ENCODE data around the gene ITPR1. TPM values are rescaled to one million over a fixed set of nuclear protein-coding genes. Genes with fewer than 3 reads are reported as not detected.

The ITPR1 gene
- total RNA-seq, 1 donor from 2014 or later, result 81.3 TPM

DNA sequence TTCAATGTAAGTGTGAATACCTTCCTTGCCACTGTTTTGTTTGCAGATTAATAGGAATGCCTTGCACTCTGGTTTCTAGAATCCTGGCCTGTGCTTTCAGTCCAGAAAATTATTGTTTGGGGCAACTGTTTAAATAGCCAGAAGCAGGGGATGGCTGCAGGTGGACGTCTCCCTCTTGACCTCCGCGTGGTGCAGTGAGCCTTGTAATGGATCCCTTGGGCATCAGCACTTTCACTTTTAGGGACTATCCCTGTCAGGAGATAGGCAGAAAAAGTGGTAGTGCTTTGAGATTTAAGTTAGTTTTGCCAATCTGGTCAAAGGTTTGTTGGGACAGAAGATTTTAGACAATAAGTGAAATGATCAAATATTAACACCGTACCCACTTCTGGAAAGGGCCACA lies 307.4 kb downstream of the ITPR1 start:
- ATAC-seq (no peak), DNase-seq (ENCODE audit: low spot score) (no peak)
- intact Hi-C loops (cut with DNase I), result no loop called here

GRCh38 chr3:4801892-4802291 lies 308.7 kb downstream of the ITPR1 start:
- intact Hi-C loops (cut with DNase I), result no loop called here
- DNase-seq (ENCODE audit: low spot score), result no peak
- no peak for ATAC-seq

- intact Hi-C loops (cut with DNase I), result no loop called here
- DNase-seq (ENCODE audit: low spot score) (no peak), ATAC-seq (no peak)
These were observed 309.8 kb downstream of the ITPR1 start for GRCh38 chr3:4802903-4803302.

GRCh38 chr3:4804161-4805058 lies 311.3 kb downstream of the ITPR1 start:
- ATAC-seq, result no peak
- no peak for DNase-seq (ENCODE audit: low spot score)
- intact Hi-C loops (cut with DNase I), result no loop called here

GRCh38 chr3:4805662-4806061 lies 312.5 kb downstream of the ITPR1 start:
- intact Hi-C loops (cut with DNase I), result no loop called here
- ATAC-seq (no peak), DNase-seq (ENCODE audit: low spot score) (no peak)

- DNase-seq (ENCODE audit: low spot score), result no peak
- intact Hi-C loops (cut with DNase I), result no loop called here
- ATAC-seq, result no peak
These were observed 313.5 kb downstream of the ITPR1 start for GRCh38 chr3:4806535-4807108.

GRCh38 chr3:4807381-4808280 lies 314.5 kb downstream of the ITPR1 start:
- intact Hi-C loops (cut with DNase I), result no loop called here
- DNase-seq (ENCODE audit: low spot score) (no peak), ATAC-seq (no peak)

DNA sequence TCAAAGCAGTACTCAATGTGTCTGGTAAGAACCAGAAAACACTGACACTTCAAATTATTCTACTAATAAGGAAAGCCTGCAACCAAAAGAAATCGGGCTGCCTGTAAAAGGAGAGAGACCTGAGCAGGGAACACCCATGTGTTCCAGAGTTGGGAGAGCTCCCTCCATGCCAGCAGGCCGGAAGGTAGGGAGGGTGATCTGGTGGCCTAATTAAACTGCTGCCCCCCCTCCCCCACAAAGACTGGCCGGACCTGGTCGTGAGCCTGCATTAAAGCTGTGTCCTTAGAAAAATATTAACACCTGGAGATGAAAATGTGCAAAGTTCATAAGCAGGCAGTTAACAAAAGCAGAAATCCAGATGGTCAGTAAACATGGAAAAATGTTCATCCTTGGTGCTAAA lies 315.5 kb downstream of the ITPR1 start:
- DNase-seq (ENCODE audit: low spot score), result no peak
- intact Hi-C loops (cut with DNase I), result no loop called here
- ATAC-seq, result no peak

DNA sequence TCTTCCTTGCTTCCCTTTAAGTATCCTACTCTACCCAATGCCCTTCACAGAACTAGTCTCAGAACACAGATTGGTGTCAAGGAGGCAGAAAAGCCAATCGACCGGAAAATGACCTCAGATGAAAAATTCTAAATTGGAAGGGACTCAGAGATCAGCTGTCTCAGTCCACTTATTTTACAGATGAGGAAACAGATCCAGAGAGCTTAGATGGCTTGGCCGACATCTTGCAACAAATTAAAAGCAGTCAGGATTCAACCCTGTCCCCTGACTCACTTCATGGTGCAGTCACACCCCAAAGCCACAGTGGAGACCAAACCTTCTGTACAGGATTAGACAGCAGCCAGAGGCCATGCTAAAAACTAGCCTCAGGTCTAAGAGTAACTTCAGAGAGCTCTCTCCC lies 316.8 kb downstream of the ITPR1 start:
- ATAC-seq (no peak), DNase-seq (ENCODE audit: low spot score) (no peak)
- intact Hi-C loops (cut with DNase I), result no loop called here

GRCh38 chr3:4812591-4812990 lies 319.4 kb downstream of the ITPR1 start:
- intact Hi-C loops (cut with DNase I), result no loop called here

DNA sequence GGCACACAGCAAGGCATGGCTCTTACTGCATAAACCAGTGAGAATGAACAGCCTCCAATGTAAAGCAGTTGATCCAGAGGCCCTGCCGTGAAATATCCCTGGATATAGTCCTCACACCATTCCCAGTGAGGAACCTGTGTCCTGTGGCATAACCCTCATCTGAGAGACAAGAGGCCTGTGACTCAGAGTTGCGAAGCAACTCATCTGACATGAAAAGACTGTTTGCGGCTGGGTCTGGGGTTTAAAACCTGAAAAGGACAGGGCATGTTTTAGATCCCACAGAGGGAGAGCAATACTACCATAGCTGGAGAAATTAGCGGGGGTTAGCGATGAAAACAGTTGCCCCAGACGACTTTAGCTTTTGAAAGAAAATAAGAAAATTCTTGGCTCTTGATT lies 320.8 kb downstream of the ITPR1 start:
- no peak for DNase-seq (ENCODE audit: low spot score)
- ATAC-seq, result no peak
- intact Hi-C loops (cut with DNase I), result no loop called here

More at GRCh38 chr3:4812591-4812990, 319.4 kb downstream of the ITPR1 start:
- ATAC-seq, result peak; percentile 14
- DNase-seq (ENCODE audit: low spot score), result no peak

GRCh38 chr3:4814305-4814903 lies 321.3 kb downstream of the ITPR1 start:
- DNase-seq (ENCODE audit: low spot score), result no peak
- intact Hi-C loops (cut with DNase I), result no loop called here
- ATAC-seq, result peak; percentile 49

DNA sequence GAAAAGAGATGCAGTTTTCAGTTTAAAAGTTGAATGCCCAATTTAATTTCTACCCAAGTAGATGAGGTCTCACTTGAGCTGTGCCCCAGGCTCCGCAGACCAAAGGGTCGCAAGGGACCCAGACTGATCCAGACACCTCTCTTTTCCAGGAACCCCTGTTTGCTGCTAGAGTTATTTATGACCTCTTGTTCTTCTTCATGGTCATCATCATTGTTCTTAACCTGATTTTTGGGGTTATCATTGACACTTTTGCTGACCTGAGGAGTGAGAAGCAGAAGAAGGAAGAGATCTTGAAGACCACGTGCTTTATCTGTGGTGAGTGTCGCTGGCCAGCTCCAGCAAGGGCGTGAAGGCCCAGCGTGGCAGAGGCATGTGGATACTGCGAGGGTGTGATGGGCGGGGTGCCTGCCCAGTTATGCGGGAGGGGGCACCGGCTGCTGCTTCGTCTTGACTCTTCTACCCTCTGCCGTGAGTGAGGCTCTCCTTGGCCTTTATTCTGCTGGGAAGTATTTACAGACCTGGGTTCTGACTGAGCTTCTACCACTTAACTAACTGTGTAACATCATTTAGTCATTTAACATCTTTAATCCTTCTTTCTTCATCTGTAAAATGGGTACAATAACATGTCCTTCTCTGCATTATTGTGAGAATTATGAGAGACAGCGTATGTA lies 321.9 kb downstream of the ITPR1 start:
- intact Hi-C loops (cut with DNase I), result no loop called here
- ATAC-seq, result no peak
- DNase-seq (ENCODE audit: low spot score), result no peak

DNA sequence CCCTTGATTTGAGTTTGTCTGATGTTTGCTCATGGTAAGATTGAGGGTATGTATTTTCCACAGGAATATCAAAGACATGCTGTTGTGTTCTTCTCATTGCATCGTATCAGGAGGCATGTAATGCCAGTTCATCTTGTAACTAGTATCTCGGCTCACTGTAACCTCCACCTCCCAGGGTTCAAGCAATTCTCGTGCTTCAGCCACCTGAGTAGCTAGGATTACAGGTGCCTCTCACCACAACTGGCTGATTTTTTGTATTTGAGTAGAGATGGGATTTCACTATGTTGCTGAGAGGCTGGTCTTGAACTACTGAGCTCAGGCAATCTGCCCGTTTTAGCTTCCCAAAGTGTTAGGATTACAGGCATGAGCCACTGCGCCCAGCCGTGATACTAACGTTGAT lies 323.2 kb downstream of the ITPR1 start:
- no peak for ATAC-seq
- intact Hi-C loops (cut with DNase I), result no loop called here
- DNase-seq (ENCODE audit: low spot score), result no peak

- ATAC-seq, result no peak
These were observed 323.6 kb downstream of the ITPR1 start for GRCh38 chr3:4816718-4817117.

DNA sequence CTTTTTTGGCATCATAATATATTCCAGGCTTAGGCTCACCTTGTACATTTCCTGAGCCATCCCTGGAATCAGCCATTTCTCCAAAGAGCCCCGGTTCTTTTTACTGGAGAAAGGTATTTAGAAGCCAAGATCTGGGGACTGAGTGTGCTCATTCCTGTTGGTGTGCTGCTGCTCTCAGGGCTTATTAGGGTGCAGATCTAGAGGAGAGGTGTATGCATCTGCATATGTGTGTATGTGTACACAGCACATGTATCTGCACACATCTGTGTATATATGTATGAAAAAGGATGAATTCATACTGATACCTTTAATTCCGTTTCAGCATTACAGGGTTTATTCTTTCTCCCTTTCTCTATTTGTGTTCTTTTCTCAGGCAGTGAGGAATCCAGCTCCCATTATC lies 324.0 kb downstream of the ITPR1 start:
- DNase-seq (ENCODE audit: low spot score), result no peak
- no peak for ATAC-seq
- intact Hi-C loops (cut with DNase I), result no loop called here

More at GRCh38 chr3:4816718-4817117, 323.6 kb downstream of the ITPR1 start:
- DNase-seq (ENCODE audit: low spot score), result no peak
- intact Hi-C loops (cut with DNase I), result no loop called here

DNA sequence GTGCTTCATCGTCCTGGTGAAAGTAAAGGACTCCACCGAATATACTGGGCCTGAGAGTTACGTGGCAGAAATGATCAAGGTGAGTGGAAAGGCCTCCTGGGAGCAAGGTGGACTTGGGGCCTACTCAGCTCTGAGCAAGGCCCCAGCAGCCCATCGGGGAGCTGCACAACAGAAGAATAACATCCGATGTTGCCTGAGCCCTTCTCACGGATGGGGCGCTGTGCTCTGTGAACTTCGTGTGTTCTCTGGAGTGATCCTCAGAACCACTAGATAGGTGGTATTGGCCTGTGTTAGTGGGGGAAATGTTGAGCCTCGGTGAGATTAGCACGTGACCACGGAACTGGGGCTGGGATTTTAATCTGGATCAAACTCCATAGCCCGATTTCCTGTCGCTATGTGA lies 325.0 kb downstream of the ITPR1 start:
- intact Hi-C loops (cut with DNase I), result no loop called here
- ATAC-seq, result no peak
- no peak for DNase-seq (ENCODE audit: low spot score)

GRCh38 chr3:4818986-4819693 lies 326.0 kb downstream of the ITPR1 start:
- no peak for ATAC-seq
- intact Hi-C loops (cut with DNase I), result no loop called here
- DNase-seq (ENCODE audit: low spot score), result peak; percentile 7
